ENCODE data around the gene SHROOM1.

- TF ChIP-seq POLR2A (IDR thresholded peaks at IDR 0.05) (no peak), CTCF (IDR thresholded peaks at IDR 0.05) (no peak)
Measured at GRCh38 chr5:132837868-132838267, 7.4 kb upstream of the SHROOM1 start.

All from esophagus squamous epithelium (tissue), 4 donors.